Lower lobe of right lung (tissue), 2 donors: ENCODE measurements around the gene OLFML1. TPM values are rescaled to one million over a fixed set of nuclear protein-coding genes. Genes with fewer than 3 reads are reported as not detected.

ENCODE experiments used
- ATAC-seq, 2 donors: fragments of 200-7000 bp; cut with Tn5 transposase; one replicate each; pipeline ENCODE4 v1.9.1; 2020 to 2022; ENCODE audit warnings: mild to moderate bottlenecking in 2 of 2, moderate library complexity in 2 of 2
- DNase-seq: peaks from one replicate; pipeline ENCODE4 v3.0.0-alpha.2; 2020
- H3K27ac ChIP-seq: fragments of 200-600 bp; one replicate; pipeline ENCODE4 v1.8.0; 2022
- H3K27me3 ChIP-seq: fragments of 200-600 bp; one replicate; pipeline ENCODE4 v1.8.0; 2022; ENCODE audit warnings: low read depth
- H3K36me3 ChIP-seq: fragments of 200-600 bp; one replicate; pipeline ENCODE4 v1.8.0; 2022; ENCODE audit warnings: mild to moderate bottlenecking
- H3K4me1 ChIP-seq: fragments of 200-600 bp; one replicate; pipeline ENCODE4 v1.8.0; 2022
- H3K4me3 ChIP-seq: fragments of 200-600 bp; one replicate; pipeline ENCODE4 v1.8.0; 2022; ENCODE audit warnings: mild to moderate bottlenecking
- H3K9me3 ChIP-seq: fragments of 200-600 bp; one replicate; pipeline ENCODE4 v1.8.0; 2022
- intact Hi-C: fragments of 100-400 bp; cut with DNase I; formaldehyde crosslinking; loops from one replicate; pipeline ENCODE4 v1.11.0; 2022
- total RNA-seq: library from RNA; stranded (reverse); fragmentation: NEBNext Ultra II Directional; extraction: Animal tissue kit (Norgen Biotek cat#: 25700); gene quantifications from one replicate; pipeline ENCODE4 v1.2.1, GENCODE V29; 2021
- TF ChIP-seq, protein P1 (sequence below): fragments of 200-600 bp; IDR thresholded peaks from one replicate; pipeline ENCODE4 v1.8.0; 2022; ENCODE audit warnings: antibody characterized with exemption, mild to moderate bottlenecking
- donor health status: DM: no; HTN: yes; CAD: no; lungs with severe emphysema.

Gene OLFML1
- total RNA-seq, 1 donor from 2014 or later = 23.2 TPM

DNA sequence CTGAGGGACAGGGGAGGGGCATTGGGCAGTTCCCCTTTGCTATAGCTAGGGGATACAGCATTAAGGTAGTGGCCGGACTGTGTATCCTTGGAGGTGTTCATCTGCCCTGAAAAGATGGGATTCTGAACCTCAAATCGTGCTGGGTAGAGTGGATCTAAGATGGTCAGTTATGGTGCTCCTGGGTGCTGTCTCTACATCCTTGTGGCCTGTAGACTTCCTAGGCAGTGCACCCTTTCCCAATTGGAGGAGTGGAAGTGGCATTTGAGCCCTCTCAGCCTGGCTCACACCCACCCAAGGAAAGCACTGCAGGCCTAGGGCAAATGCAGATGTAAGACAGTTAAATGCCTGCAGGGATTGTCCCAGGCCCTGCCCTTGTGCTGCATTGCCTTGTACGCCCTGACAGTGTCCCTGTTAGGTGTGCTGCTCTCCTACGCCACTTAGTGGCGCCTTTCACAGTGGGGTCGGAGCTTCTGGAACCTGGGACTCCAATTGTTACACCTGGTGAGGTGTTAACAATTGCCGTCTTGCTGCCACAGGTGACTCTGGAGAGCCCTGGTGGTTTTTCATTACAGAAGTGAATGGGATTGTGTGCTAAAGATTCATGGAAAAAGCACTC, 63.5 kb downstream of the OLFML1 start:
- Histone ChIP-seq H3K4me1 (no peaks in the 10 kb centered on the region), H3K27me3 (no peaks in the 10 kb centered on the region), H3K36me3 (no peaks in the 10 kb centered on the region), H3K4me3 (no peak overlapping the region), H3K9me3 (no peaks in the 10 kb centered on the region), H3K27ac (no peak overlapping the region)
- ATAC-seq (peak; percentile 67 to 75), DNase-seq (no peak)
- intact Hi-C loops = no loop called here
- TF ChIP-seq, protein P1, sequence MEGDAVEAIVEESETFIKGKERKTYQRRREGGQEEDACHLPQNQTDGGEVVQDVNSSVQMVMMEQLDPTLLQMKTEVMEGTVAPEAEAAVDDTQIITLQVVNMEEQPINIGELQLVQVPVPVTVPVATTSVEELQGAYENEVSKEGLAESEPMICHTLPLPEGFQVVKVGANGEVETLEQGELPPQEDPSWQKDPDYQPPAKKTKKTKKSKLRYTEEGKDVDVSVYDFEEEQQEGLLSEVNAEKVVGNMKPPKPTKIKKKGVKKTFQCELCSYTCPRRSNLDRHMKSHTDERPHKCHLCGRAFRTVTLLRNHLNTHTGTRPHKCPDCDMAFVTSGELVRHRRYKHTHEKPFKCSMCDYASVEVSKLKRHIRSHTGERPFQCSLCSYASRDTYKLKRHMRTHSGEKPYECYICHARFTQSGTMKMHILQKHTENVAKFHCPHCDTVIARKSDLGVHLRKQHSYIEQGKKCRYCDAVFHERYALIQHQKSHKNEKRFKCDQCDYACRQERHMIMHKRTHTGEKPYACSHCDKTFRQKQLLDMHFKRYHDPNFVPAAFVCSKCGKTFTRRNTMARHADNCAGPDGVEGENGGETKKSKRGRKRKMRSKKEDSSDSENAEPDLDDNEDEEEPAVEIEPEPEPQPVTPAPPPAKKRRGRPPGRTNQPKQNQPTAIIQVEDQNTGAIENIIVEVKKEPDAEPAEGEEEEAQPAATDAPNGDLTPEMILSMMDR = peak; percentile 44

GRCh38 chr11:7549681-7550080, 64.4 kb downstream of the OLFML1 start:
- Histone ChIP-seq H3K27ac (no peak overlapping the region), H3K4me1 (no peaks in the 10 kb centered on the region), H3K4me3 (no peak overlapping the region), H3K27me3 (no peaks in the 10 kb centered on the region), H3K36me3 (no peaks in the 10 kb centered on the region), H3K9me3 (no peaks in the 10 kb centered on the region)
- intact Hi-C loops = no loop called here
- DNase-seq (no peak), ATAC-seq (no peak)
- TF ChIP-seq, protein P1 = no peak

GRCh38 chr11:7551571-7551970, 66.3 kb downstream of the OLFML1 start:
- Histone ChIP-seq H3K36me3 (no peaks in the 10 kb centered on the region), H3K4me3 (no peak overlapping the region), H3K27ac (no peak overlapping the region), H3K27me3 (no peaks in the 10 kb centered on the region), H3K4me1 (no peaks in the 10 kb centered on the region), H3K9me3 (no peaks in the 10 kb centered on the region)
- intact Hi-C loops = no loop called here
- no peak for ATAC-seq
- TF ChIP-seq, protein P1 = no peak
- no peak for DNase-seq

GRCh38 chr11:7552666-7553065, 67.4 kb downstream of the OLFML1 start:
- H3K36me3 ChIP-seq = no peaks in the 10 kb centered on the region
- no peaks in the 10 kb centered on the region for H3K27me3 ChIP-seq
- ATAC-seq = no peak
- no peak overlapping the region for H3K4me3 ChIP-seq
- DNase-seq = no peak
- TF ChIP-seq, protein P1 = no peak
- H3K27ac ChIP-seq = no peak overlapping the region
- intact Hi-C loops = no loop called here
- no peaks in the 10 kb centered on the region for H3K4me1 ChIP-seq
- H3K9me3 ChIP-seq = no peaks in the 10 kb centered on the region

GRCh38 chr11:7555052-7555699, 69.9 kb downstream of the OLFML1 start:
- no peaks in the 10 kb centered on the region for H3K27me3 ChIP-seq
- TF ChIP-seq, protein P1 = no peak
- H3K36me3 ChIP-seq = no peaks in the 10 kb centered on the region
- ATAC-seq = peak; percentile 61 to 66
- intact Hi-C loops = no loop called here
- H3K27ac ChIP-seq = no peak overlapping the region
- no peaks in the 10 kb centered on the region for H3K9me3 ChIP-seq
- peak; percentile 61 for DNase-seq
- H3K4me1 ChIP-seq = no peaks in the 10 kb centered on the region
- H3K4me3 ChIP-seq = no peak overlapping the region
